SK-MEL-5 (cell line): ENCODE results near the gene ROPN1L. TPM values are rescaled to one million over a fixed set of nuclear protein-coding genes. Genes with fewer than 3 reads are reported as not detected.
A peak's percentile ranks its signal among the peaks of the same experiment; 100 is the strongest.
"Not testable (repeated sequence)": the region's sequence is repeated elsewhere in the genome, so short reads cannot be mapped to it uniquely, and the experiment has no call there.

ENCODE experiments used
- DNase-seq: peaks from one replicate; pipeline ENCODE4 v3.0.0-alpha.2; 2016; ENCODE audit warnings: low read depth, low spot score
- in situ Hi-C: cut with HindIII; loops from 2 replicates; pipeline ENCODE4 v1.10.0; 2016; ENCODE audit warnings: low sequenced_read_pairs, high pct_unique_total_duplicates, low pct_unique_long_range_greater_than_20kb
- polyA plus RNA-seq, 2 experiments: library from polyadenylated mRNA; depleted of rRNA; stranded (reverse); fragments of >200 nt; gene quantifications; 2 replicates each; pipeline ENCODE4 v1.2.3, GENCODE V29; 2015
- total RNA-seq: library from RNA; depleted of rRNA; stranded (reverse); fragments of >200 nt; shearing (Covaris generic); gene quantifications from 2 replicates; pipeline ENCODE4 v1.2.3, GENCODE V29; 2014; rRNA removed

ROPN1L gene
- total RNA-seq, result 0.83 and 1.2 TPM in 2 replicates
- 0.86 TPM in 1 of 2 replicates, not detected in the other for polyA plus RNA-seq (2015; cell fraction: cytosol; rRNA removed)
- polyA plus RNA-seq (2015; cell fraction: nucleus; rRNA removed), result not detected in 2 replicates

- peak; percentile 90 for DNase-seq
- in situ Hi-C loops, result no loop called here
Measured at GRCh38 chr5:10441083-10441991, at the start of gene ROPN1L. Gene ROPN1L, plus strand, starts transcription at chr5:10441879. Its CDS starts 289 bp downstream, at chr5:10442168.

- DNase-seq, in situ Hi-C loops: not testable (repeated sequence)
Measured at GRCh38 chr5:10392567-10393328, 48.9 kb upstream of the ROPN1L start.

GRCh38 chr5:10393491-10393890, 48.2 kb upstream of the ROPN1L start:
- DNase-seq, result no peak
- in situ Hi-C loops, result no loop called here

GRCh38 chr5:10396552-10396951, 45.1 kb upstream of the ROPN1L start:
- DNase-seq, result no peak
- in situ Hi-C loops, result no loop called here

GRCh38 chr5:10399839-10400238, 41.8 kb upstream of the ROPN1L start:
- in situ Hi-C loops, result no loop called here
- DNase-seq, result no peak

- in situ Hi-C loops, result no loop called here
- DNase-seq, result peak; percentile 73
Measured at GRCh38 chr5:10400411-10400810, 41.3 kb upstream of the ROPN1L start.

- in situ Hi-C loops, result no loop called here
- DNase-seq, result peak; percentile 44
Measured at GRCh38 chr5:10400831-10401230, 40.8 kb upstream of the ROPN1L start.

GRCh38 chr5:10401498-10401897, 40.2 kb upstream of the ROPN1L start:
- DNase-seq, result no peak
- in situ Hi-C loops, result no loop called here

GRCh38 chr5:10403829-10404228, 37.9 kb upstream of the ROPN1L start:
- in situ Hi-C loops, result no loop called here
- no peak for DNase-seq

GRCh38 chr5:10406651-10407050, 35.0 kb upstream of the ROPN1L start:
- no peak for DNase-seq
- in situ Hi-C loops, result no loop called here

- in situ Hi-C loops, result no loop called here
- DNase-seq, result no peak
Measured at GRCh38 chr5:10409504-10409903, 32.2 kb upstream of the ROPN1L start.

- in situ Hi-C loops, result no loop called here
- DNase-seq, result no peak
Measured at GRCh38 chr5:10410662-10411061, 31.0 kb upstream of the ROPN1L start.

GRCh38 chr5:10411336-10411735, 30.3 kb upstream of the ROPN1L start:
- in situ Hi-C loops, result no loop called here
- DNase-seq, result no peak

- DNase-seq, result no peak
- in situ Hi-C loops, result no loop called here
Measured at GRCh38 chr5:10416868-10417267, 24.8 kb upstream of the ROPN1L start.

GRCh38 chr5:10418654-10419345, 22.9 kb upstream of the ROPN1L start:
- DNase-seq, result no peak
- in situ Hi-C loops, result no loop called here

GRCh38 chr5:10420468-10420867, 21.2 kb upstream of the ROPN1L start:
- no peak for DNase-seq
- in situ Hi-C loops, result no loop called here

- in situ Hi-C loops, result no loop called here
- DNase-seq, result no peak
Measured at GRCh38 chr5:10420932-10421331, 20.7 kb upstream of the ROPN1L start.
